Midbrain (tissue), 1 donor: ENCODE results near the gene STAT2.

Experiments used
- DNase-seq: peaks from one replicate; lab custom pipeline; 2025; lab: John Stamatoyannopoulos, UW

The STAT2 gene

GRCh38 chr12:56293795-56294194 lies 66.1 kb downstream of the STAT2 start:
- DNase-seq = no peak
